ENCODE data around the gene CCM2.

CCM2 gene

DNA sequence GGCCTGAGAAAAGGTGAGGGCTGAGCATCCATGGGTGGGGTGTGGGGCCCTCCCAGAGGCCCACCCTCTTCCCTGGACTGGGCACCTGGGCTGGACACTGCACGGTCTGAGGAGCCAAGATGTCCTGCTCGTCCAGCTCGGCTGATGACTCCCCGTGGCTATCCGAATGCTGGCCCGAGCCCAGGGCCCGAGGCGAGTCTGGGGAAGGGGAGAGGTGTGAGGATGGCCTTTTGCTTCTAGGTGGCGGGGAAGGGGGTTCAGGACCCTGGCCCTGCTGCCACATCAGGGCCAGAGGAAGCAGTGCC lies 81.6 kb downstream of the CCM2 start:
- H3K9me3 ChIP-seq (ENCODE audit: insufficient read depth, low read length): no peaks in the 10 kb centered on the region
- no peak overlapping the region for H3K9ac ChIP-seq (ENCODE audit: insufficient read length, low read depth)
- no peak for DNase-seq (ENCODE audit: low read depth, low spot score)
- H3K36me3 ChIP-seq (ENCODE audit: insufficient read depth, insufficient read length, low read length): peaks cover 65% of the 10 kb centered on the region
- no peaks in the 10 kb centered on the region for H3K27me3 ChIP-seq (ENCODE audit: insufficient read depth, insufficient read length)
- no peak overlapping the region for H3K4me3 ChIP-seq (ENCODE audit: insufficient read length, low read depth)
- TF ChIP-seq YY1 (IDR thresholded peaks at IDR 0.05; ENCODE audit: insufficient read depth, insufficient read length) (no peak), ZNF274 (IDR thresholded peaks at IDR 0.05; ENCODE audit: low read depth, low read length) (no peak), SUZ12 (IDR thresholded peaks at IDR 0.05; ENCODE audit: extremely low read depth, insufficient read depth, insufficient read length) (no peak)
- peaks cover 15% of the 10 kb centered on the region for H3K4me1 ChIP-seq (ENCODE audit: insufficient read depth, insufficient read length)

DNA sequence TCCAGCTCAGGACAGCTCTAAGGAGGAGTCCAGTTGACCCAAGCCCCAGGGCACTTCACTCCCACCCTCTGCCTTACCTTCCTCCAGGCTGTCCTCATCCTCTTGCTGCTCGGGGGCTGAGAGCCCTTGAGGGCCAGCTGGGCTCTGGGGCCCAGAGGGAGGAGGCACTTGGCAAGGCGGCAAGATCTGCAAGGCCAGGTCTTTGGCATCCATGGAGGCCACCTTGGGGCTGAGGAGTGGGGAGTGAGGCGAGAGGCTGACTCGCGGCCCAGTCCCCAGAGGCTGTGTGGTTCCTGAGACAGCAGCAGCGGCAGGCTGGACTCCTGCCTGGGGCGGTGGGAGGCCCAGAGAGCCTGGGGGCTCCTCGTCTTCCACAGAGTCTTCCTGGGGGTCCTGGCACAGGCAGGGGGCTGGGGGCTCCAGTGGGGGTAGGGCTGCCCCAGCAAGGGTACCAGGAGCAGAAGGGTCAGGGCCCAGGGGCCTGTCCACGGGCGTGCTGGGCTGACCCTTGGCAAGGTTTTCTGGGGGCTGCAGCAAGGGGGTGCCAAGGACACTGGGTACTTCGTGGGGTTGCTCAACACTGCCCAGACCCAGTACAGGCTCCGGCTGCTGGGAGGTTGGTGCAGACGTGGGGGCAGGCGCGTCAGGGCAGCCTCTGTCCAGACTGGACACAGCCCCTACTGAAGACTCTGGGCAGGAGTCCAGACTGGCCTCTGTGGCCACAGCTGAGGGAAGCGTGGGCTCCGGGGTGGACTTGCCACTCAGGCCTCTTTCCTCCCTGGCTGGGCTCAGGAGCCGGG lies 82.2 kb downstream of the CCM2 start:
- no peaks in the 10 kb centered on the region for H3K27me3 ChIP-seq (ENCODE audit: insufficient read depth, insufficient read length)
- no peak overlapping the region for H3K4me3 ChIP-seq (ENCODE audit: insufficient read length, low read depth)
- DNase-seq (ENCODE audit: low read depth, low spot score): no peak
- H3K9ac ChIP-seq (ENCODE audit: insufficient read length, low read depth): peak overlapping the region; percentile 32
- peaks cover 60% of the 10 kb centered on the region for H3K36me3 ChIP-seq (ENCODE audit: insufficient read depth, insufficient read length, low read length)
- TF ChIP-seq ZNF274 (IDR thresholded peaks at IDR 0.05; ENCODE audit: low read depth, low read length) (no peak), SUZ12 (IDR thresholded peaks at IDR 0.05; ENCODE audit: extremely low read depth, insufficient read depth, insufficient read length) (no peak), YY1 (IDR thresholded peaks at IDR 0.05; ENCODE audit: insufficient read depth, insufficient read length) (no peak)
- H3K4me1 ChIP-seq (ENCODE audit: insufficient read depth, insufficient read length): peaks cover 15% of the 10 kb centered on the region
- H3K9me3 ChIP-seq (ENCODE audit: insufficient read depth, low read length): no peaks in the 10 kb centered on the region

DNA sequence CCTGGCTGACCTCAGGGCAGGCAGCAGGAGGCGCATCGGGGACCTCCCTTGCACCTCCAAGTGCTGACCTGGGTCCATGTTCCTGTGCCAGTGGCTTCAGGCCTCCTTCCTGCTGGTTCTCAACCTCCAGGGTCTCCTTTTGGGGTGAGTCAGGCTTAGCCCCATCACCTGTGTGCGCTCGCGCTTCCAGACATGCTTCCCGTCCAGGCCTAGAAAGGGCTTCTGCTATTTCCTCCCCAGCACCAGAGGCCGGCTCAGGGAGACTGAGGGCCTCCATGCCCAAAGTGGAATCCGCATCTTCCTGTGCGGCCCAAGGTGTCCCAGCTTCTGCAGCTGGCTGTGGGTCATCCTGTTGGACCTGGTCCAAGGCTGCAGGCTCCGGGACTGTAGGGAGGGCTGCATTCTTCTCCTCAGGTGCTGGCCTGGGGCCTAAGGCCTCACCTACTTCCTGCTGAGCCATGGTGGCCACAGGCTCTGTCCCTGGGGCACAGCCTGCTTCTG lies 82.9 kb downstream of the CCM2 start:
- H3K9ac ChIP-seq (ENCODE audit: insufficient read length, low read depth): peak overlapping the region; percentile 32
- TF ChIP-seq ZNF274 (IDR thresholded peaks at IDR 0.05; ENCODE audit: low read depth, low read length) (no peak), YY1 (IDR thresholded peaks at IDR 0.05; ENCODE audit: insufficient read depth, insufficient read length) (no peak), SUZ12 (IDR thresholded peaks at IDR 0.05; ENCODE audit: extremely low read depth, insufficient read depth, insufficient read length) (no peak)
- no peaks in the 10 kb centered on the region for H3K9me3 ChIP-seq (ENCODE audit: insufficient read depth, low read length)
- H3K36me3 ChIP-seq (ENCODE audit: insufficient read depth, insufficient read length, low read length): peaks cover 56% of the 10 kb centered on the region
- DNase-seq (ENCODE audit: low read depth, low spot score): no peak
- peaks cover 4% of the 10 kb centered on the region for H3K27me3 ChIP-seq (ENCODE audit: insufficient read depth, insufficient read length)
- peaks cover 15% of the 10 kb centered on the region for H3K4me1 ChIP-seq (ENCODE audit: insufficient read depth, insufficient read length)
- H3K4me3 ChIP-seq (ENCODE audit: insufficient read length, low read depth): no peak overlapping the region

DNA sequence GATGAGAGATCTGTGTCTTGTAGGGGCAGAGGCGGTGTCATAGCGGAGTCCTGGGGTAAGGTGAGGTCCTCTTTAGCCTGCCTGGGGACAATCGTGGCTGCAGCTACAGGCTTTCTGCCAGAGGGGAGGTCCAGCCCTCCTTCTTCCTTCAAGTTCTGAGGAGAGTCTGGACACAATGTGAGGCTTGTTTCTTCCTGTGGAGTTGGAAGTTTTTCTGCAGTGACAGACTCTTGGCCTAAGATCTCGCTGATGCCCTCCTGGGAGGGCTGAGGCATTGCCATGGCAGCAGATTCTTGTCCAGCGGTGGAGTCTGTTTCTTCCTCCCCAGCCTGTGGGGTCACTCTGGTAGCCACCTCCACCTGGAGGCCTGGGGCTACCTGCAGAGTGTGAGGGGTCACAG lies 84.3 kb downstream of the CCM2 start:
- Histone ChIP-seq H3K9me3 (ENCODE audit: insufficient read depth, low read length) (no peaks in the 10 kb centered on the region), H3K9ac (ENCODE audit: insufficient read length, low read depth) (no peak overlapping the region), H3K36me3 (ENCODE audit: insufficient read depth, insufficient read length, low read length) (peaks cover 44% of the 10 kb centered on the region), H3K4me3 (ENCODE audit: insufficient read length, low read depth) (no peak overlapping the region), H3K27me3 (ENCODE audit: insufficient read depth, insufficient read length) (peaks cover 12% of the 10 kb centered on the region), H3K4me1 (ENCODE audit: insufficient read depth, insufficient read length) (peaks cover 17% of the 10 kb centered on the region)
- TF ChIP-seq ZNF274 (IDR thresholded peaks at IDR 0.05; ENCODE audit: low read depth, low read length) (no peak), SUZ12 (IDR thresholded peaks at IDR 0.05; ENCODE audit: extremely low read depth, insufficient read depth, insufficient read length) (no peak), YY1 (IDR thresholded peaks at IDR 0.05; ENCODE audit: insufficient read depth, insufficient read length) (no peak)
- DNase-seq (ENCODE audit: low read depth, low spot score): no peak

DNA sequence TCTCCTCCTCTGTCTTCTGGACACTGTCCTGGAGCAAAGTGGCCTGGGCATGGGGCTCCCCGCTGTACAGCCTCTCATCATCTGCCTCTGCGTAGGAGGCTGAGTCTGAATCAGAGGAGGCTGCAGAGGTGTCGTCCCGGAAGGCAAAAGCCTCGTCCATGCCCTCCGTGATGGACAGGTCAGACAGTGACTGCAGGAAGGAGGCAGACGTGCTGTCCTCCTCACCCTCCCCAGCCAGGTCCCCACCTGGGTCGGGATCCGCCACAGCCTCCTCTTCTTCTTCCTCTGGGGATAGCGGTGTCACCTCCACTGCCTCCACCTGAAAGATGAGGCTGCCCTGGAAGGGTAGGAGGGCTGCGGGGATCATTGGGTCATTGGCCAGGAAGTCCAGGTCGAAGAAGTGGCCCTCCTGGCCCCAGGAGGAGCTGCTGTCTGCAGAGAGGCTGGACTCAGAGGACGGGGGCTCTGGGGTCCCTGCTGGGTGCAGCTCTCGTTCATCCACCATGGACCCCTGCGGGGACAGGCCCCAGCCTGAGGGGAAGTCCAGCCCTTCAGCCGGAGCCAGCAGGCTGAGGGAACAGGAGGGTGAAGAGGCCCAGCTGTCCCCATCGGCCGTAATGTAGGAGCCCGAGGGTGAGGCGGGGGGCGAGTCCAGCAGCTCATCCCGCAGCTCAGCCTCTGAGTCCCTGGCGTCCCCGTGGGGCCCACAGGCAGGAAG lies 85.1 kb downstream of the CCM2 start:
- no peak for TF ChIP-seq SUZ12 (IDR thresholded peaks at IDR 0.05; ENCODE audit: extremely low read depth, insufficient read depth, insufficient read length)
- no peak for TF ChIP-seq YY1 (IDR thresholded peaks at IDR 0.05; ENCODE audit: insufficient read depth, insufficient read length)
- TF ChIP-seq ZNF274 (IDR thresholded peaks at IDR 0.05; ENCODE audit: low read depth, low read length): no peak
- peaks cover 17% of the 10 kb centered on the region for H3K4me1 ChIP-seq (ENCODE audit: insufficient read depth, insufficient read length)
- no peak for DNase-seq (ENCODE audit: low read depth, low spot score)

DNA sequence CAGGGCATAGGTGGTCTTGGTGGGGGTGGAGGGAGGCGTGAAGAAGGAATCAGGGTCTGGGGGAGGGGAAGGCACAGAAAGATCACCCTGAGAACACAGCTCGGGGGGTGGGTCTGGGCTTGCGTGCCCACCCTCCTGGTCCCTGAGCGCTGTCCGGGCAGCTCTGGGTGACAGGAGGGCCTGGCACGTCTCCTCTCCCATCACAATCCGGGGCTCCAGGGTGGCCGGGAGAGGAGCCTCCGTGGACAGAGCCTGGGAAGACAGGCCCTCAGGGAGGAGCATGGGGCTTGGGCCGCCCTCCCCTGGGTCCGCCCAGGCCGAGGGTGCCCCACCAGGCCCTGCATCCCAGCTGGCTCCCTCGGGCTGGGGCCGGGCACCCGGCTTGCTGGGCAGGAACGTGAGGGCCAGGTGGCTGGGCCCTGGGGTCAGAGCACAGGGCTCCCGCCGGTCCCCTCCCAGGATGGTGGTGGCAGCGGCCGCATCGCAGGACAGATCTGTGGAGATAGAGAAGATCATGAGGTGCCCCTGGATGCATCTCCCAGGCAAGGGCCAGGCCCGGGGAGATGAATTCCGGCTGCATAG lies 85.7 kb downstream of the CCM2 start:
- no peak overlapping the region for H3K4me3 ChIP-seq (ENCODE audit: insufficient read length, low read depth)
- H3K9me3 ChIP-seq (ENCODE audit: insufficient read depth, low read length): no peaks in the 10 kb centered on the region
- peaks cover 18% of the 10 kb centered on the region for H3K27me3 ChIP-seq (ENCODE audit: insufficient read depth, insufficient read length)
- H3K9ac ChIP-seq (ENCODE audit: insufficient read length, low read depth): no peak overlapping the region
- peaks cover 17% of the 10 kb centered on the region for H3K4me1 ChIP-seq (ENCODE audit: insufficient read depth, insufficient read length)
- TF ChIP-seq SUZ12 (IDR thresholded peaks at IDR 0.05; ENCODE audit: extremely low read depth, insufficient read depth, insufficient read length) (no peak), YY1 (IDR thresholded peaks at IDR 0.05; ENCODE audit: insufficient read depth, insufficient read length) (no peak), ZNF274 (IDR thresholded peaks at IDR 0.05; ENCODE audit: low read depth, low read length) (no peak)
- H3K36me3 ChIP-seq (ENCODE audit: insufficient read depth, insufficient read length, low read length): peaks cover 32% of the 10 kb centered on the region
- no peak for DNase-seq (ENCODE audit: low read depth, low spot score)

More for the DNA sequence above, 85.1 kb downstream of the CCM2 start:
- H3K4me3 ChIP-seq (ENCODE audit: insufficient read length, low read depth): no peak overlapping the region
- H3K9me3 ChIP-seq (ENCODE audit: insufficient read depth, low read length): no peaks in the 10 kb centered on the region
- no peak overlapping the region for H3K9ac ChIP-seq (ENCODE audit: insufficient read length, low read depth)
- peaks cover 39% of the 10 kb centered on the region for H3K36me3 ChIP-seq (ENCODE audit: insufficient read depth, insufficient read length, low read length)
- peaks cover 18% of the 10 kb centered on the region for H3K27me3 ChIP-seq (ENCODE audit: insufficient read depth, insufficient read length)

All from NT2/D1 (cell line).